Mononuclear cell (primary cell): ENCODE data around the gene ATG2B. TPM values are rescaled to one million over a fixed set of nuclear protein-coding genes. Genes with fewer than 3 reads are reported as not detected.

Experiments
- H3K27me3 ChIP-seq: 2 replicates; pipeline ENCODE4 v1.6.0; 2011; ENCODE audit warnings: low read length, control low read depth; ENCODE audit not compliant: insufficient read depth
- H3K4me1 ChIP-seq: 2 replicates; pipeline ENCODE4 v1.5.1; 2011; ENCODE audit warnings: mild to moderate bottlenecking, low read length, control low read depth; ENCODE audit not compliant: insufficient read depth
- H3K4me3 ChIP-seq: 2 replicates; pipeline ENCODE4 v1.5.1; 2011; ENCODE audit warnings: mild to moderate bottlenecking, low read length, moderate library complexity
- H3K9me3 ChIP-seq: 2 replicates; pipeline ENCODE4 v1.5.1; 2011; ENCODE audit warnings: low read depth, mild to moderate bottlenecking, control low read depth, low read length
- total RNA-seq: library from RNA; depleted of rRNA; stranded (reverse); fragments of >200 nt; gene quantifications from one replicate; pipeline ENCODE4 v1.2.3, GENCODE V29; 2012

The ATG2B gene
- total RNA-seq, 1 donor: 29.8 TPM

DNA sequence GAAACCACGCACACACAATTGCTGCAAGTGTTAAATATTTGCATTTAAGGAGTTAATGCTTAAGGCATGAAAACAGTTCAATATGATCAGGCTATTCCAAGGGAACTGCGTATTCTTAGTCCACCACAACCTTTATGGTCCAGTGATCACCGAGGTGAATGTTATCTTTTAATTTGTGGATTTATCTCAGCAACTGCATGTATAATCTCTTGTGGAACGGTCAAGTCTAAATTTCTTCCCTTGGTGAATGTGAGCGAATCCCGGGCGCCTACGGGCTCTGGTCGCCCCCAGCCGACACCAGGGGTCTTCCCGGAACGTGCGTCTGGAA is 27.8 kb upstream of the ATG2B start:
- no peaks in the 10 kb centered on the region for H3K9me3 ChIP-seq
- H3K4me3 ChIP-seq: peak overlapping the region; percentile 65
- H3K4me1 ChIP-seq: peaks cover 14% of the 10 kb centered on the region
- H3K27me3 ChIP-seq: peaks cover 15% of the 10 kb centered on the region

GRCh38 chr14:96385385-96385784 is 22.2 kb upstream of the ATG2B start:
- no peak overlapping the region for H3K4me3 ChIP-seq
- H3K27me3 ChIP-seq: peaks cover 7% of the 10 kb centered on the region
- H3K9me3 ChIP-seq: no peaks in the 10 kb centered on the region
- no peaks in the 10 kb centered on the region for H3K4me1 ChIP-seq

- Histone ChIP-seq H3K4me1 (no peaks in the 10 kb centered on the region), H3K4me3 (no peak overlapping the region), H3K27me3 (peaks cover under 1% of the 10 kb centered on the region), H3K9me3 (no peaks in the 10 kb centered on the region)
These were observed 21.6 kb upstream of the ATG2B start for GRCh38 chr14:96384740-96385139.

DNA sequence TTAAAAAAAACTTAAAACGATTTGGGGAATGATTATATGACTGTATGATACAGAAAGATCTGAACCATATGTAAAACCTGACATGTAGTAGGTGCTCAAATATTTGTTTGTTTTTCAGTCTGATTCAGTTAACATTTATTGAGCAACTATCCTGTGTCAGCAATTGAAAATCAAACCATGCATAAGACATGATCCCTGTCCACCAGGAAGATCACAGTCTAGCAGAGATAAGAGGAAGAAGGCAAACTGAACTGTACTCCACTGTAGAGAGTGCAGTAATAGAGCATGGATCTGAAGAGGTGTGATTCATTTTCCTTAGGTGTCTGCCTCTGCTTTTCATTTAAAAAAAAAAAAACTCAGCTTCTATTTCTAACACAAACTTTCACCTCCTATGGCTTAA is 20.9 kb upstream of the ATG2B start:
- H3K4me3 ChIP-seq: no peak overlapping the region
- H3K4me1 ChIP-seq: no peaks in the 10 kb centered on the region
- H3K27me3 ChIP-seq: no peaks in the 10 kb centered on the region
- H3K9me3 ChIP-seq: no peaks in the 10 kb centered on the region

- Histone ChIP-seq H3K9me3 (no peaks in the 10 kb centered on the region), H3K27me3 (no peaks in the 10 kb centered on the region), H3K4me1 (no peaks in the 10 kb centered on the region), H3K4me3 (no peak overlapping the region)
These were observed 20.3 kb upstream of the ATG2B start for GRCh38 chr14:96383445-96383844.

DNA sequence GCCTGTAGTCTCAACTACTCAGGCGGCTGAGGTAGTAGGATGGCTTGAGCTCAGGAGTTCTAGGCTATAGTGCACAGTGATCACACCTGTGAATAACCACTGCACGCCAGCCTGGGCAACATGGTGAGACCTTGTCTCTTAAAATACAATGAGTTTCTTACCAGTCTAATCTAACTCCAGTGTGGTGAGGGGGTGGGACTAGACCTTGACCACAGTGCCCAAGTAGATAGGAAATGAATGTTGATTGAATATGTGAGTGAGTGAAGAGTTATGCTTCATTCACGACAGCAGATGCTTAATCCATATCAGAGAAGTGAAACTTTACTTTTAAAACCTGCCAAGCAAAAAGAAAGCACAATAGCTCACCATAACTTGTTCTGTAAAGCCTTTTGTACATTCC is 17.6 kb upstream of the ATG2B start:
- no peaks in the 10 kb centered on the region for H3K9me3 ChIP-seq
- no peaks in the 10 kb centered on the region for H3K27me3 ChIP-seq
- no peak overlapping the region for H3K4me3 ChIP-seq
- no peaks in the 10 kb centered on the region for H3K4me1 ChIP-seq

- Histone ChIP-seq H3K27me3 (no peaks in the 10 kb centered on the region), H3K9me3 (no peaks in the 10 kb centered on the region), H3K4me1 (no peaks in the 10 kb centered on the region), H3K4me3 (no peak overlapping the region)
These were observed 13.0 kb upstream of the ATG2B start for GRCh38 chr14:96376093-96376492.

- no peaks in the 10 kb centered on the region for H3K9me3 ChIP-seq
- H3K4me3 ChIP-seq: no peak overlapping the region
- no peaks in the 10 kb centered on the region for H3K4me1 ChIP-seq
- H3K27me3 ChIP-seq: no peaks in the 10 kb centered on the region
These were observed 10.4 kb upstream of the ATG2B start for GRCh38 chr14:96373538-96373937.

DNA sequence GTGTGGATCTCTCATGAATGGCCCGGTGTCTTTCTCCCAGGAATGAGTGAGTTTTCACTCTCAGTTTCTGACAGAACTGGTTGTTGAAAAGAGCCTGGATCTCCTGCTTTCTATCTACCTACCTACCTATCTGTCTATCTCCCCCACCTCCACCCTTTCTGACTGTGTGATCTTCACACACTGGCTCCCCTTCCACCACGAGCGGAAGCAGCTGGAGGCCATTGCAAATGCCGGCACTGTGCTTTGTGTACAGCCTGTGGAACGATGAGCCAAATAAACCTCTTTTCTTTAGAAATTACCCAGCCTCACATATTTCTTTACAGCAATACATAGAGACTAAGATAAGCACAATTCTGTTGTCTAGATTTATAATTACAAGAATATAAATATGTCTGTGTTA is 7.4 kb upstream of the ATG2B start:
- Histone ChIP-seq H3K4me3 (no peak overlapping the region), H3K27me3 (no peaks in the 10 kb centered on the region), H3K9me3 (no peaks in the 10 kb centered on the region), H3K4me1 (no peaks in the 10 kb centered on the region)

GRCh38 chr14:96368534-96368933 is 5.4 kb upstream of the ATG2B start:
- Histone ChIP-seq H3K4me3 (no peak overlapping the region), H3K9me3 (no peaks in the 10 kb centered on the region), H3K27me3 (no peaks in the 10 kb centered on the region), H3K4me1 (peaks cover 16% of the 10 kb centered on the region)

- H3K4me3 ChIP-seq: no peak overlapping the region
- no peaks in the 10 kb centered on the region for H3K27me3 ChIP-seq
- no peaks in the 10 kb centered on the region for H3K9me3 ChIP-seq
- H3K4me1 ChIP-seq: peaks cover 34% of the 10 kb centered on the region
These were observed 1.8 kb upstream of the ATG2B start for GRCh38 chr14:96364962-96365361.

- Histone ChIP-seq H3K27me3 (no peaks in the 10 kb centered on the region), H3K9me3 (no peaks in the 10 kb centered on the region), H3K4me3 (peak overlapping the region; percentile 73), H3K4me1 (peaks cover 34% of the 10 kb centered on the region)
These were observed 703 bp upstream of the ATG2B start for GRCh38 chr14:96363751-96364336.

DNA sequence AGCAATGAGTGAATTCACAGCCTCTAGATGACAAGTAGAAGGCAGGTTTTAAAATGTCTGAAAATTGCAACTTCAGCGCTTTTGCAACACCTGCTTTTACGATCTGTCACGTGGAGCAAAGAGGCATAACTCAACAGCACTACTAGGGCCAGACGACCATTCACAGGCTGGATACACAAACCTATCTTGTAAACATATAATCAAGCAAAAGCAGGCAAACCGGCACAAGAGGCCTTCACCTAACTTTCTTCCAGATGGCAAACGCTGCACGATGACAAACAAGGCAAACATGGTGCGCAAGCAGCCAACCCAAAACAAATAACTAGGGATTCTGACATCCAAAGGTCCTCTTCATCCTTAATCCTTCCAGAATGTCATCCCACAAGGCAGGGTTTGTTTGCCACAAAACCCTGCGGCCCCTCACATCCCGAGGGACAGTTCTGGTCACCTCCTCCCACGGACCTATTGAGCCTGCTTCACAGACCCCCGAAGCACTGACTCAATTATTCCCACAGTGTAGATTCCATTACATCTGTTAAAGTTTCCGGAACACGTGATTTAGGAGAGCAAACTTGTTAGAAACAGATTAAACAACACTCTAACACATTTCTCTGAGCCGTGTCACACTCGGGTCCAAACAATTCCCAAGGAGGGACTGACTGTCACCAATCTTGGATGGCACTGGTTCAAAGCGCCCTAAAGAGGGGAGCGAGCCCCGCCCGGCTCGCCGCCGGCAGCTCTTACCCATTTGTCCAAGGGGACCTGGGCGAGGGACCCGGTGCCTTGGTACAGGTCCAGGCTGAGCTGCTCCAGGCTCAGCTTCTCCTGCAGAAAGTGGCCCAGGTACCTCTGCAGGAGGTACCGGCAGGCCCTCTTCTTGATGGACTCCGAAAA is 823 bp downstream of the ATG2B start:
- H3K4me3 ChIP-seq: peak overlapping the region; percentile 73
- no peaks in the 10 kb centered on the region for H3K9me3 ChIP-seq
- no peaks in the 10 kb centered on the region for H3K27me3 ChIP-seq
- peaks cover 34% of the 10 kb centered on the region for H3K4me1 ChIP-seq

DNA sequence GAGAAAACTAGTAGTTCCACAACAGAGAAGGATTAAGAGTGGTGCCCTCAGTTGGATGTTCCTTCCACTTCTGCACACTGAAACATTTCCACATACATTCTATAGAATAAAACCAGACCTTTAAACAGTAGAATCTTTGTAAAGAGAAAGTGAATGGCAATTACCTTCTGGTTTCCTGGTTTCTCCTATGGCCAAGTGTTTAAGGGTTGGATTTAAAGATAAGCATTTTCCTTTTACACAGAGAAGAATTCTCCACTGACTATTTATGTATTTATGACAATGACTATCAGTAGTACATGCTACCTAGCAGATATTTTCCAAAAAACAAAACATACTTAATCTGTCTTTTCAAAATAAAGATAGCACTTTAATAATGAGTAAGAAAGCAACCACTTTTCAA is 3.2 kb downstream of the ATG2B start:
- Histone ChIP-seq H3K27me3 (no peaks in the 10 kb centered on the region), H3K4me1 (peaks cover 32% of the 10 kb centered on the region), H3K4me3 (no peak overlapping the region), H3K9me3 (no peaks in the 10 kb centered on the region)

GRCh38 chr14:96357216-96357615 is 5.9 kb downstream of the ATG2B start:
- no peaks in the 10 kb centered on the region for H3K9me3 ChIP-seq
- H3K27me3 ChIP-seq: no peaks in the 10 kb centered on the region
- no peak overlapping the region for H3K4me3 ChIP-seq
- peaks cover 14% of the 10 kb centered on the region for H3K4me1 ChIP-seq

GRCh38 chr14:96354246-96354645 is 8.9 kb downstream of the ATG2B start:
- H3K9me3 ChIP-seq: no peaks in the 10 kb centered on the region

More at GRCh38 chr14:96354246-96354645, 8.9 kb downstream of the ATG2B start:
- no peaks in the 10 kb centered on the region for H3K4me1 ChIP-seq
- H3K4me3 ChIP-seq: no peak overlapping the region
- no peaks in the 10 kb centered on the region for H3K27me3 ChIP-seq
